ENCODE data around the gene TBC1D14.

DNA sequence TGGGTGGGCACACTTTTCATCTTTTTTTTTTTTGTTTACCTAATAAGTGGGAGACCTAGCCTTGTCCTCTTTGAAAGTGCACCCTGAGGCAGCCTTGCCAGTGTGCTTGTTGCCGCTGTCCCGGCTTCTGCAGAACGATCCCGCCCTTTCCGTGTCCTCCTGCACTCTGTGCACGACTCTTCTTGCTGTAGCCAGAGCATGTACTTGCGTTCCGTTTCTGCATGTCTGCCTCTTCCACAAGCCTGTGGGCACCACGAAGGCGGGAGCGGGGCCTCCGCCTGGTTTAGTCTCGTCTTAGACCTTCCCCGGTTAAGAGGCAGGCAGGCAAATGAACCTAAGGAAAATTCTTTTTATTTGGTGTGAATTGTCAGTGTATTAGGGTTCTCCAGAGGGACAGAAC is 32.6 kb upstream of the TBC1D14 start:
- TF ChIP-seq, protein P1, sequence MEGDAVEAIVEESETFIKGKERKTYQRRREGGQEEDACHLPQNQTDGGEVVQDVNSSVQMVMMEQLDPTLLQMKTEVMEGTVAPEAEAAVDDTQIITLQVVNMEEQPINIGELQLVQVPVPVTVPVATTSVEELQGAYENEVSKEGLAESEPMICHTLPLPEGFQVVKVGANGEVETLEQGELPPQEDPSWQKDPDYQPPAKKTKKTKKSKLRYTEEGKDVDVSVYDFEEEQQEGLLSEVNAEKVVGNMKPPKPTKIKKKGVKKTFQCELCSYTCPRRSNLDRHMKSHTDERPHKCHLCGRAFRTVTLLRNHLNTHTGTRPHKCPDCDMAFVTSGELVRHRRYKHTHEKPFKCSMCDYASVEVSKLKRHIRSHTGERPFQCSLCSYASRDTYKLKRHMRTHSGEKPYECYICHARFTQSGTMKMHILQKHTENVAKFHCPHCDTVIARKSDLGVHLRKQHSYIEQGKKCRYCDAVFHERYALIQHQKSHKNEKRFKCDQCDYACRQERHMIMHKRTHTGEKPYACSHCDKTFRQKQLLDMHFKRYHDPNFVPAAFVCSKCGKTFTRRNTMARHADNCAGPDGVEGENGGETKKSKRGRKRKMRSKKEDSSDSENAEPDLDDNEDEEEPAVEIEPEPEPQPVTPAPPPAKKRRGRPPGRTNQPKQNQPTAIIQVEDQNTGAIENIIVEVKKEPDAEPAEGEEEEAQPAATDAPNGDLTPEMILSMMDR (IDR thresholded peaks at IDR 0.05; ENCODE audit: poor library complexity): no peak
- TF ChIP-seq EZH2 (IDR thresholded peaks at IDR 0.05; ENCODE audit: borderline replicate concordance): no peak
